HG02938 (cell line): ENCODE data around the gene PKNOX1.
"Not testable (repeated sequence)": the region's sequence is repeated elsewhere in the genome, so short reads cannot be mapped to it uniquely, and the experiment has no call there.

Experiments
- ATAC-seq: cut with Tn5 transposase; IDR thresholded peaks from one replicate; pipeline ENCODE4 v1.9.1; 2021; ENCODE audit warnings: mild to moderate bottlenecking, moderate library complexity; ENCODE audit not compliant: unreplicated experiment

PKNOX1 gene

DNA sequence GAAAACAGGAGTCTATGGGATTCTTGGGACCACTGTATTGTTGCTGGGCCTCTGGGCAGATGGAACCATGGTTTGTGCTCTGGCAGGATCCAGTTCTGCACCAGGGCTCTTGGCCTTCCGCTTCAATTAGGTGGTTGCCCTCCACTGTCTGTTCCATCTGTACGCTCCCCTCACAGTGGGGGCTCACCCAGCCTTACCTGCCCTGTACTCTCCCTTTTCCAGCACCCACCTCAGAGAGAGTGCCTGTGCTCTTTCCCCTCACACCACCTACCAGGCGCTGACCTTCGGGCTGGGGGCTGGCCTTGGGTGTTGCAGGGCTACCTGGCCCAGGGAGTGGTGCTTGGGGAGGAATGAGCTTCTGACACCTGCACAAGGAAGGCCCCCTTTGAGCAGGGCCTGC is 7.5 kb downstream of the PKNOX1 start:
- no peak for ATAC-seq

DNA sequence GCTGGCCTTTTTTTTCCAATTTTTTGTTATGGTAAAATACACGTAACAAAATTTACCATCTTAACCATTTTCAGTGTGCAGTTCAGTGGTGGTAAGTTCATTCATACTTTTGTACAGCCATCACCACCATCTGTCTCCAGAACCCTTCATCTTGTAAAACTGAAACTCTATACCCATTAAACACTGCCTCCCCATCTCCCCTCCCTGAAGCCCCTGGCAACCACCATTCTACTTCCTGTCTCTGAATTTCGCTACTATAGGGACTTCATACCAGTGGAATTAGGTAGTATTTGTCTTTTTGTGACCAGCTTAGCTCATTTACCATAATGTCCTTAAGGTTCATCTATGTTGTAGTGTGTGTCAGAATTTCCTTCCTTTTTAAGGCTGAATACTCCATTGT is 8.7 kb downstream of the PKNOX1 start:
- ATAC-seq = no peak

GRCh38 chr21:42983869-42984268 is 9.5 kb downstream of the PKNOX1 start:
- no peak for ATAC-seq

GRCh38 chr21:42986125-42986783 is 11.9 kb downstream of the PKNOX1 start:
- no peak for ATAC-seq

GRCh38 chr21:42988236-42988965 is 14.0 kb downstream of the PKNOX1 start:
- no peak for ATAC-seq

DNA sequence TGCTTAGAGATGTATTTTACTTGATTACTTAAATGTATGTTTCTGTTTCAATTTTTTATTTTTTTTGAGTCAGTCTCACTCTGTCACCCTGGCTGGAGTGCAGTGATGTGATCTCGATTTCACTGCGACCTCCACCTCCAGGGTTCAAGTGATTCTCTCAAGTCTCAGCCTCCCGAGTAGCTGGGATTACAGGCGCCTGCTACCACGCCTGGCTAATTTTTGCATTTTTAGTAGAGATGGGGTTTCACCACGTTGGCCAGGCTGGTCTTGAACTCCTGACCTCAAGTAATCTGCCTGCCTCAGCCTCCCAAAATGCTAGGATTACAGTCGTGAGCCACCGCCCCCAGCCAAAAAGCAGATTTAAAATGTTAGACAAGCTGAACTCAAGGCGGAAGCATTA is 15.0 kb downstream of the PKNOX1 start:
- ATAC-seq = not testable (repeated sequence)

DNA sequence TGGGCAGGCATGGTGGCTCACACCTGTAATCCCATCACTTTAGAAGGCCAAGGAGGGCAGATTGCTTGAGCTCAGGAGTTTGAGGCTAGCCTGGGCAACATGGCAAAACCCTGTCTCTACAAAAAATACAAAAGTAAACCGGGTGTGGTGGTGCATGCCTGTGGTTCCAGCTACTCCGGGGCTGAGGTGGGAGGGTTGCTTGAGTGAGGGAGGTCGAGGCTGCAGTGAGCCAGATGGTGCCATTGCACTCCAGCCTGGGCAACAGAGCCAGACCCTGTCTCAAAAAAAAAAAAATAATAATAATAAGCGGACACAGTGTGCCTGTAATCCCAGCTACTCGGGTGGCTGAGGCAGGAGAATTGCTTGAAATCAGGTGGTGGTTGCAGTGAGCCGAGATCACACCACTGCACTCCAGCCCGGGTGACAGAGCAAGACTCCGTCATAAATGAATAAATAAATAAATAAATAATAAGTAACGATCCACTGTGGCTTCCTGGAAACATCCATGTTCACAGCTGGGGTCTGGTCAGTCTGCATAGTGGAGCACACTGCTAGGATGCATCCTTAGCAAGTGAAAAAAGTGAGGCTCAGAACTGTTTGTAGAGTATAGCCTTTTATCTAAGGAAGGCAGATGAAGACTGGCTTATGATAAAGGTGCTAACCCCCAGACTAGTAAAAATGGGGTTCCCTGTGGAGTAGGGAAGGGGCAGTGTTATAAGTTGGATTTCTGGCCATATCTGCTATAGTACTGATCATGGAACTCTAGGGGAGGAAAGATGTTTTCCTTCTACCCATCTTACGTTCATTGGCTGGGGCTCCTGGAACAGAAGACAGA is 15.7 kb downstream of the PKNOX1 start:
- no peak for ATAC-seq

GRCh38 chr21:42991992-42992740 is 17.8 kb downstream of the PKNOX1 start:
- no peak for ATAC-seq

DNA sequence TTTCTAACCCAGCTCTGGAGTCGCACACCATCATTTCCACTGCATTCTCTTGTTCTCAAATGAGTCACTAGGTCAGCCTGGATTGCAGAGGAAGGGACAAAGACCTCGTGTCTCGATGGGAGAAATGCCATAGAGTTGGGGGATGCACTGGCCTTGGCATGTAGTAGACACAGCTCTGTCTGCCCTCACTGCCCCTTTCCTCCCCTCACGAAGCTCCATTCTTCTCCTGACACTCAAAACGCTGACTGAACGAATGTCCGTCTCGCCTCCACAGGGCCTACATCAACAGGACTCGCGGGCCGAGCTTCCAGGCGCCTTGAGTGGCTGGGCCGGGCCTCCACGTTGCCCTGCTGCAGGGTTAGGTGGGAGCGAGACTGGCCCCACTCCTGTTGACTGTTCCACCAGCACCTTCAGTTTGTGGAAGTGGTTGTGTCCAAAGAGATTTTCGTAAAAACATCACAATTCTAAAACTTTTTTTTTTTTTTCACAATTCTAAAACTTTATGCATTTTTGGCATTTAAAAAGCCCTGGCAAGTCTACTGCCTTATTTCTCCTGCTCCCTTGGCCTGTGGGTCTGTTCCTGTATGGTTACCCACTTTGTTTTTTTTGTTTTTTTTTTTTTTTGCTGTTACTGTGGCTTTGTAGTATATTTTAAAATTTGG is 18.8 kb downstream of the PKNOX1 start:
- ATAC-seq = no peak

DNA sequence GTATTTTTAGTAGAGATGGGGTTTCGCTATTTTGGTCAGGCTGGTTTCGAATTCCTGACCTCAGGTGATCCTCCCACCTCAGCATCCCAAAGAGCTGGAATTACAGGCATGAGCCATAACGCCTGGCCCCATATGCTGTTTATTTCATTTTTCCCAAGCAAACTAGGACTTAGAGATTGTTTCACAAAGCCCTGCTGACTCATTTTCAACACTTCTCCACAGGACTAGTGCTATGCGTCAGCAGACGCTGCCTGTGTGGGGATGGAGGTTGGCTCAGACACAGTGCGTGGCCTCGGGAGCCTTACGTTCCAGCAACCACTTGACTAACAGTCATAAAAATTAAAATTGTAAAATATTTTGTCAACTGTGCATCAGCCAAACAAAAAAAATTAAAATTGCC is 22.7 kb downstream of the PKNOX1 start:
- no peak for ATAC-seq

- ATAC-seq = not testable (repeated sequence)
These were observed 23.6 kb downstream of the PKNOX1 start for GRCh38 chr21:42997983-42998382.

GRCh38 chr21:42999152-42999551 is 24.8 kb downstream of the PKNOX1 start:
- ATAC-seq = not testable (repeated sequence)

- ATAC-seq = not testable (repeated sequence)
These were observed 25.7 kb downstream of the PKNOX1 start for GRCh38 chr21:43000041-43000440.

GRCh38 chr21:43001316-43001715 is 27.0 kb downstream of the PKNOX1 start:
- no peak for ATAC-seq

- no peak for ATAC-seq
These were observed 30.6 kb downstream of the PKNOX1 start for GRCh38 chr21:43004926-43005325.

GRCh38 chr21:43005635-43006034 is 31.3 kb downstream of the PKNOX1 start:
- ATAC-seq = no peak

GRCh38 chr21:43006051-43006873 is 31.9 kb downstream of the PKNOX1 start:
- ATAC-seq = not testable (repeated sequence)

GRCh38 chr21:43006874-43007208 is 32.5 kb downstream of the PKNOX1 start:
- ATAC-seq = no peak

- ATAC-seq = no peak
These were observed 38.2 kb downstream of the PKNOX1 start for GRCh38 chr21:43012596-43012995.
